Thoracic aorta (tissue), 2 donors: ENCODE data around the gene NEDD4L. TPM values are rescaled to one million over a fixed set of nuclear protein-coding genes. Genes with fewer than 3 reads are reported as not detected.

Source experiments
- ATAC-seq: fragments of 150-250 bp; one replicate; pipeline ENCODE4 v1.8.0; 2017; ENCODE audit warnings: low read depth; ENCODE audit not compliant: insufficient number of reproducible peaks, low FRiP score
- DNase-seq: peaks from one replicate; pipeline ENCODE4 v3.0.0-alpha.2; 2020; ENCODE audit warnings: low spot score
- H3K27ac ChIP-seq, 2 donors: fragments of 200-600 bp; sonication (generic); 1 replicate in 1 of 2; 2 replicates in 1 of 2; pipeline ENCODE4 v1.5.1; 2016; ENCODE audit warnings: mild to moderate bottlenecking in 2 of 2, moderate library complexity in 2 of 2
- H3K27me3 ChIP-seq: fragments of 200-600 bp; sonication (generic); replicated peaks from 2 replicates; pipeline ENCODE4 v1.6.0; 2016; ENCODE audit warnings: mild to moderate bottlenecking; ENCODE audit not compliant: insufficient read depth
- H3K36me3 ChIP-seq: fragments of 200-600 bp; sonication (generic); one replicate; pipeline ENCODE4 v1.5.1; 2016
- H3K4me1 ChIP-seq, 2 donors: fragments of 200-600 bp; sonication (generic); 1 replicate in 1 of 2; 2 replicates in 1 of 2; pipeline versions ENCODE4 v1.5.1 to v1.6.0; 2016; ENCODE audit warnings: low read depth in 2 of 2, mild to moderate bottlenecking in 1 of 2; ENCODE audit not compliant: control insufficient read depth in 1 of 2
- H3K4me3 ChIP-seq: fragments of 200-600 bp; sonication (generic); 2 replicates; pipeline ENCODE4 v1.5.1; 2016; ENCODE audit warnings: mild to moderate bottlenecking
- H3K9me3 ChIP-seq: fragments of 200-600 bp; sonication (generic); 2 replicates; pipeline ENCODE4 v1.5.1; 2016
- CTCF ChIP-seq: fragments of 200-600 bp; sonication (generic); IDR thresholded peaks from one replicate; pipeline ENCODE4 v1.5.1; 2019; ENCODE audit warnings: antibody characterized with exemption
- total RNA-seq, 2 donors: library from RNA; depleted of rRNA; stranded (reverse); fragments of >200 nt; gene quantifications; one replicate each; pipeline versions ENCODE4 v1.1.0 to v1.2.3, GENCODE V29; 2016

NEDD4L gene
- total RNA-seq, 2 donors from 2014 or later: 13.9 to 22.9 TPM

GRCh38 chr18:58323866-58324762 lies 280.1 kb downstream of the NEDD4L start:
- TF ChIP-seq CTCF: no peak
- H3K27me3 ChIP-seq: no peaks in the 10 kb centered on the region
- no peaks in the 10 kb centered on the region for H3K36me3 ChIP-seq
- H3K4me3 ChIP-seq: no peak overlapping the region
- no peaks in the 10 kb centered on the region for H3K9me3 ChIP-seq
- no peak overlapping the region for H3K27ac ChIP-seq
- H3K4me1 ChIP-seq: peaks cover 0 to 6% of the 10 kb centered on the region in 2 donors
- no peak for ATAC-seq
- no peak for DNase-seq

GRCh38 chr18:58324824-58325480 lies 280.9 kb downstream of the NEDD4L start:
- no peaks in the 10 kb centered on the region for H3K36me3 ChIP-seq
- H3K27me3 ChIP-seq: no peaks in the 10 kb centered on the region
- no peak for TF ChIP-seq CTCF
- H3K27ac ChIP-seq: no peak overlapping the region
- DNase-seq (no peak), ATAC-seq (no peak)
- no peak overlapping the region for H3K4me3 ChIP-seq
- peaks cover 0 to 6% of the 10 kb centered on the region in 2 donors for H3K4me1 ChIP-seq
- no peaks in the 10 kb centered on the region for H3K9me3 ChIP-seq

- no peak for TF ChIP-seq CTCF
- Histone ChIP-seq H3K4me1 (peaks cover 0 to 6% of the 10 kb centered on the region in 2 donors), H3K9me3 (no peaks in the 10 kb centered on the region), H3K36me3 (no peaks in the 10 kb centered on the region), H3K4me3 (no peak overlapping the region), H3K27me3 (no peaks in the 10 kb centered on the region), H3K27ac (no peak overlapping the region)
- ATAC-seq: no peak
- DNase-seq: no peak
These were observed 281.5 kb downstream of the NEDD4L start for GRCh38 chr18:58325494-58325893.

GRCh38 chr18:58334061-58334460 lies 290.0 kb downstream of the NEDD4L start:
- H3K27ac ChIP-seq: no peak overlapping the region
- no peak overlapping the region for H3K4me3 ChIP-seq
- no peak for TF ChIP-seq CTCF
- H3K36me3 ChIP-seq: no peaks in the 10 kb centered on the region
- no peaks in the 10 kb centered on the region for H3K4me1 ChIP-seq
- no peaks in the 10 kb centered on the region for H3K27me3 ChIP-seq
- ATAC-seq: no peak
- no peaks in the 10 kb centered on the region for H3K9me3 ChIP-seq
- DNase-seq: no peak

DNA sequence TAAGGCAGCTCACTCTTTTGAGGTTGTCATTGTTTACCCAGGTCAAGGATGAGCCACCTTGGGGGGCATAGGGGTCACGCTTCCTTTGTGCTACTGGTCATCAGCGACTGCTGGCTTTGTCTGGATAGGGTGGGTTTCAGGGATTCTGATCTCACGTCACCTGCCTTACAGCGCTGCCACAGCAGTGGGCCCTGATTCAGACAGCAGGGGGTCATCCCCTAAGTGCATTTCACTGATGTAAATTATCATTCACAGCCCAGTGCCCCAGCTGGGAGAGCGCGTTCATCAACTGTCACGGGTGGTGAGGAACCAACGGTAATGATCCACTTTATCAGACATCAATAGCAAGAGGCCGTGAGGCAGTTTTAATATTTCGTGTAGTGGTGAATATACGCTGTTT lies 291.2 kb downstream of the NEDD4L start:
- H3K4me3 ChIP-seq: no peak overlapping the region
- H3K27me3 ChIP-seq: no peaks in the 10 kb centered on the region
- H3K27ac ChIP-seq: no peak overlapping the region
- no peaks in the 10 kb centered on the region for H3K36me3 ChIP-seq
- TF ChIP-seq CTCF: no peak
- no peaks in the 10 kb centered on the region for H3K4me1 ChIP-seq
- no peak for ATAC-seq
- DNase-seq: no peak
- H3K9me3 ChIP-seq: no peaks in the 10 kb centered on the region
